Inflammatory macrophage treated with lipopolysaccharide for 1 hour (primary cell): ENCODE results near the gene CDC42.
"Not testable (repeated sequence)": the region's sequence is repeated elsewhere in the genome, so short reads cannot be mapped to it uniquely, and the experiment has no call there.

Source experiments
- DNase-seq, 2 donors: peaks; one replicate each; pipeline ENCODE4 v3.0.0-alpha.2; 2020 to 2022

Gene CDC42

GRCh38 chr1:22052115-22053016 is at the start of gene CDC42:
TSS of gene CDC42 (plus strand) at chr1:22052709. CDS start at chr1:22078479, 25,770 bp downstream.
- peak; percentile 95 to 96 for DNase-seq

GRCh38 chr1:22002875-22003274 is 49.6 kb upstream of the CDC42 start:
- DNase-seq, result not testable (repeated sequence)

DNA sequence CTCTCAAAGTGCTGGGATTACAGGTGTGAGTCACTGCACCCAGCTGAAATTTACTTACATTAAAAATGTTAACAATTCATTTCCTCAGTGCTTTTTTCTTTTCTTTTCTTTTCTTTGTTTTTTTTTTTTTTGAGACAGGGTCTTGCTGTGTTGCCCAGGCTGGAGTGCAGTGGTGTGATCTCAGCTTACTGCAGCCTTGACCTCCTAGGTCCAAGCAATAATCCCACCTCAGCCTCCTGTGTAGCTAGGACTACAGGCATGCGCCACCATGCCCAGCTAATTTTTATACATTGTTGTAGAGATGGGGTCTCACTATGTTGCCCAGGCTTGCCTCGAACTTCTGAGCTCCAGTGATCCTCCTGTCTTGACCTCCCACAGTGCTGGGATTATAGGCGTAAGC is 48.5 kb upstream of the CDC42 start:
- not testable (repeated sequence) for DNase-seq

DNA sequence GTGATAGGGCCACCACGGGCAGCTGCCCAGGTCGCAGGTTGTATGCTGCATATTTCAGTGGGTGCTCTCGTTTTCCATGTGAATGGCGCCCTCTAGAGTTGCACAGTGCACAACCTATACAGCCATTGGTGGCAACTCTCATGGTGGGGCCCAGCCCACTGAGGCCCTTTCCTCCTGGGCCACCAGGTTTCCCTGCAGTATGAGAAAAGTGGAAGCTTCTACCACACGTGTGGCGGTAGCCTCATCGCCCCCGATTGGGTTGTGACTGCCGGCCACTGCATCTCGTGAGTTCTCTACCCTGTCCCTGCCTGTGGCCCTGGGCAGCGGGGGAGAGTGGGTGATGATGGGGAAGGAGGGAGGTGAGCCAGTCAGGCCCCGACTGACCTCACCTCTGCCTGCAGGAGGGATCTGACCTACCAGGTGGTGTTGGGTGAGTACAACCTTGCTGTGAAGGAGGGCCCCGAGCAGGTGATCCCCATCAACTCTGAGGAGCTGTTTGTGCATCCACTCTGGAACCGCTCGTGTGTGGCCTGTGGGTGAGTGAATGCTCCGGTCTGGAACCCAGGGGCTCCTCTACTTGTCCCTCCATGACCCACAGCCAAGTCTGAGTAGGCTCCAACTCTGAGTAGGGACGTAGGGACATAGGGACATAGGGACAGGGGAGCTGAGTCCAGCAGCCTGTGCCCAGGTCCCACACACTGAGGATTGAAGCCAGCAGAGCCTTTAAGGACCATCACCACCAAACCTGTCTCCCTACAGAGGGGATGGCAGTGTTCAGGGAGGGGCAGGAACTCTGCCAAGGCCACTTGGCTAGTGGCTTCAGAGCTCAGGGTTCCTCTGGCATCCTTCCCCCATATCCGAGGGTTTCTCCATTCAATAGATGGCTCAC is 47.0 kb upstream of the CDC42 start:
- DNase-seq, result peak; percentile 16 to 57

GRCh38 chr1:22006736-22007135 is 45.8 kb upstream of the CDC42 start:
- not testable (repeated sequence) for DNase-seq

- not testable (repeated sequence) for DNase-seq
These were observed 45.2 kb upstream of the CDC42 start for GRCh38 chr1:22007262-22007661.

DNA sequence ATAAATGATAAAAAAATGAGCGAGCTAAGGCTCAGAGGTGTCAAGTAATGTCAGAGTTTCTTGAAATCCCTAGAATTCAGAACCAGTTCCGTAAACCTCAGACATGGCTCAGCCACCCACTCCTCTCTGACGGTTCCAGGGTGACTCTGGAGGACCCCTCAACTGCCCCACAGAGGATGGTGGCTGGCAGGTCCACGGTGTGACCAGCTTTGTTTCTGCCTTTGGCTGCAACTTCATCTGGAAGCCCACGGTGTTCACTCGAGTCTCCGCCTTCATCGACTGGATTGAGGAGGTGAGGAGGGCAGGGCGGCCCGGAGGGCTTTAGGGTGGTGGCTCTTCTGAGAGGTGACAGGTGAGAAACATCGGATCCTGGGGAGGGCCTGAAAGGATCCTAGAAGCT is 42.9 kb upstream of the CDC42 start:
- DNase-seq, result not testable (repeated sequence)

DNA sequence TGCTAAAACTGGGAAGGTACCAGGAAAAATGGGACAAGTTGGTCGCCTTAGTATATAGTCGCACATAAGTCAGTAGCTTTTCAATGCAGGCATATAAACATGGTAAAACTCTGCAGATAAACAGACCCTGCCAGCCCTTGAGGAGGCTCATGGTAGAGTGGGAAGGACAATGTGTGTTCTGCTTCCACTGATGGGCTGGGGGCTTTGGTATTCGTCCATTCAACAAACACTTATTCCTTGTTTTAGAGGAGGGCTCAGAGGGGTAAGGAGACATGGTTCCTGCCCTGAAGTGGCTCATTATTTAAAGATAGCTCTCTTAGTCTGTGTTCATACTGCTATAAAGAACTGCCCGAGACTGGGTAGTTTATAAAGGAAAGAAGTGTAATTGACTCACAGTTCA is 39.8 kb upstream of the CDC42 start:
- DNase-seq, result not testable (repeated sequence)

DNA sequence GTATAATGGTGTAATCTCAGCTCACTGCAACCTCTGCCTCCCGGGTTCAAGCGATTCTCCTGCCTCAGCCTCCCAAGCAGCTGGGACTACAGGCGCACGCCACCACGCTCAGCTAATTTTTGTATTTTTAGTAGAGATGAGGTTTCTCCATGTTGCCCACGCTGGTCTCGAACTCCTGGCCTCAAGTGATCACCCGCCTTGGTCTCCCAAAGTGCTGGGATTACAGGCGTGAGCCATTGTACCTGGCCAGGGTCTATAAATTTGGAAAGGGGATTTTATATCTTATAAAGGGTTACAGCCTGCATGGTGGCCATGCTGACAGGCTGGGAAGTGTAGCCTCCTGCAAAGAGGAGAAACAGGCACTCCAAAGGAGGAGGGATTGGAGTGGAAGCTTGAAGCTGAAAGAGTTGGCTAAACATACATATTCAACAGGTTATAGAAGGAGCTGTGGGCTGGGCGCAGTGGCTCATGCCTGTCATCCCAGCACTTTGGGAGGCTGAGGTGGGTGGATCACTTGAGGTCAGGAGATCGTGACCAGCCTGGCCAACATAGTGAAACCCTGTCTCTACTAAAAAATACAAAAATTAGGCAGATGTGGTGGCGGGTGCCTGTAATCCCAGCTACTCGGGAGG is 37.8 kb upstream of the CDC42 start:
- not testable (repeated sequence) for DNase-seq

- DNase-seq, result peak; percentile 91 to 98
These were observed 33.6 kb upstream of the CDC42 start for GRCh38 chr1:22018583-22019559.

- no peak for DNase-seq
These were observed 31.4 kb upstream of the CDC42 start for GRCh38 chr1:22021061-22021460.

GRCh38 chr1:22024485-22025367 is 27.8 kb upstream of the CDC42 start:
- DNase-seq, result peak; percentile 36 to 40

GRCh38 chr1:22025368-22026155 is 26.9 kb upstream of the CDC42 start:
- peak; percentile 86 to 94 for DNase-seq

DNA sequence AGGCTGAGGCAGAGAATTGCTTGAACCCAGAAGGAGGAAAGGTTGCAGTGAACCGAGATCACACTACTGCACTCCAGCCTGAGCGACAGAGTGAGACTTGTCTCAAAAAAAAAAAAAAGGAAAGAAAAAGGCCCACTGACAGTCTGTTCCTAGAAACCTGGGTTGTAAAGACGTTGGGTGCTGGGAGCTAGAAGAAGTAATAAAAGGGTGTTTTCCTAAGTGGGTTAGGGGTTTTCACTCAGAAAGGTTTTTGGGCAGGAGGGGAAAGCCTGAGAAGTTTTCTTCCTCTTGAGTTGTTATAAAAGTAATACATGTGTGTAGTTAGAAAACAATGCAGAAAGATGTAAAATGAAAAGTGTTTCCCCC is 25.6 kb upstream of the CDC42 start:
- peak in 1 of 2 donors; percentile 15 for DNase-seq

DNA sequence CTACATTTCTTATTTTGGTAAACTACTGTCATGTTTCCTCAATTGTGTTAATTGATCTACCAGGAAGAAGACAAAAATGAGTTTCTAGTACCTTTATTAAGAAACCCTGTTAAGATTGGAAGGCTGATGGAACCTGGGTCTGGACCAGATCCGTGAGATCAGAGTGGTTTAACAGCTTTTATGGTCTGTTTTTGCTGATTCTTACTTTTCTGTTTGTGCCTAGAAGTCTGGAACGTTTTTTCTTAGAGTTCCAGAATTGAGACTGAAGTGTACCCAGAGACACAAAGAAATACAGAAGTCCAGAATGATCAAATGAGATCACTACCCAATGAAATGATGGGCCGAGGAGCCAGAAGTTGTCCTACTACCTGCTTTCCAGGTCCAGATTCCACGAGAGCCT is 22.5 kb upstream of the CDC42 start:
- DNase-seq, result no peak

DNA sequence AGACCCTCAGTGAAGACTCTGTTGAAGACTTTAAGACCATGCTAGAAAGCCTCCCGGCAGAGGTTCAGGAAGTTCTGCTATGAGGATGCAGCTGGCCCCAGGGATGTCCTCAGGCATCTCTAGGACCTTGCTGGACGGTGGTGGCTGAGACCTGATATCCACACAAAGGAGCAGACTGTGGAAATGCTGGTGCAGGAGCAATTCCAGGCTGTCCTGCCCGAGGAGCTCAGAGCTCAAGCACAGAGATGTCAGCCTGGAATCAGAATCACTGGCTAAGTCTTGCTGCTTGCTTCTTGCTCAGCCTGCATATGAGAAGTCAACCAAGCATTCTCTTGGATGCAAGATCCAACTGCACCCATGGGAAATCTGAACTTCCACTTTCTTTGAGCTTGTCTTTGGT is 22.0 kb upstream of the CDC42 start:
- no peak for DNase-seq

GRCh38 chr1:22031214-22031962 is 21.1 kb upstream of the CDC42 start:
- DNase-seq, result no peak

GRCh38 chr1:22034834-22035233 is 17.7 kb upstream of the CDC42 start:
- peak in 1 of 2 donors; percentile 89 for DNase-seq

GRCh38 chr1:22037520-22037919 is 15.0 kb upstream of the CDC42 start:
- DNase-seq, result no peak
